ENCODE measurements around the gene ZNF69. TPM values are rescaled to one million over a fixed set of nuclear protein-coding genes. Genes with fewer than 3 reads are reported as not detected.

Gene ZNF69
- total RNA-seq, 1 experiment from 2014 or later, result 9.5 TPM

GRCh38 chr19:11927227-11927626, 39.6 kb downstream of the ZNF69 start:
- Histone ChIP-seq H3K4me3 (ENCODE audit: low read depth in 2 of 2, low read length in 2 of 2) (no peak overlapping the region), H3K4me1 (ENCODE audit: control insufficient read depth, insufficient read depth, low read length) (no peaks in the 10 kb centered on the region), H3K27ac (ENCODE audit: low read length) (no peak overlapping the region), H3K9me3 (ENCODE audit: control insufficient read depth, insufficient read depth, low read depth, low read length) (peaks cover 9% of the 10 kb centered on the region; the same call in 1 of the 2 replicates), H3K36me3 (ENCODE audit: control insufficient read depth, insufficient read depth, low read length) (no peaks in the 10 kb centered on the region; the same call in 1 of the 2 replicates), H3K27me3 (ENCODE audit: control insufficient read depth, insufficient read depth, low read length) (no peaks in the 10 kb centered on the region)
- BruUV-seq (replicated peaks), result no TSS peak
- in situ Hi-C loops (cut with HindIII; ENCODE audit: low pct_unique_long_range_greater_than_20kb, low sequenced_read_pairs), result no loop called here
- ChIA-PET CTCF (no interaction called here), POLR2A (no interaction called here)
- ATAC-seq (no peak), DNase-seq (ENCODE audit: low read depth, low spot score) (no peak)
- TF ChIP-seq, protein P1, sequence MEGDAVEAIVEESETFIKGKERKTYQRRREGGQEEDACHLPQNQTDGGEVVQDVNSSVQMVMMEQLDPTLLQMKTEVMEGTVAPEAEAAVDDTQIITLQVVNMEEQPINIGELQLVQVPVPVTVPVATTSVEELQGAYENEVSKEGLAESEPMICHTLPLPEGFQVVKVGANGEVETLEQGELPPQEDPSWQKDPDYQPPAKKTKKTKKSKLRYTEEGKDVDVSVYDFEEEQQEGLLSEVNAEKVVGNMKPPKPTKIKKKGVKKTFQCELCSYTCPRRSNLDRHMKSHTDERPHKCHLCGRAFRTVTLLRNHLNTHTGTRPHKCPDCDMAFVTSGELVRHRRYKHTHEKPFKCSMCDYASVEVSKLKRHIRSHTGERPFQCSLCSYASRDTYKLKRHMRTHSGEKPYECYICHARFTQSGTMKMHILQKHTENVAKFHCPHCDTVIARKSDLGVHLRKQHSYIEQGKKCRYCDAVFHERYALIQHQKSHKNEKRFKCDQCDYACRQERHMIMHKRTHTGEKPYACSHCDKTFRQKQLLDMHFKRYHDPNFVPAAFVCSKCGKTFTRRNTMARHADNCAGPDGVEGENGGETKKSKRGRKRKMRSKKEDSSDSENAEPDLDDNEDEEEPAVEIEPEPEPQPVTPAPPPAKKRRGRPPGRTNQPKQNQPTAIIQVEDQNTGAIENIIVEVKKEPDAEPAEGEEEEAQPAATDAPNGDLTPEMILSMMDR (IDR thresholded peaks at IDR 0.05), result no peak
- TF ChIP-seq SIN3A (IDR thresholded peaks at IDR 0.05; ENCODE audit: borderline replicate concordance, insufficient read depth, low read depth, low read length), result no peak
- no peak for TF ChIP-seq POLR2AphosphoS5 (IDR thresholded peaks at IDR 0.05; ENCODE audit: low read depth, low read length)
- TF ChIP-seq TCF7L2 (IDR thresholded peaks at IDR 0.05; ENCODE audit: low read depth, low read length), result no peak
- TF ChIP-seq, protein P2, sequence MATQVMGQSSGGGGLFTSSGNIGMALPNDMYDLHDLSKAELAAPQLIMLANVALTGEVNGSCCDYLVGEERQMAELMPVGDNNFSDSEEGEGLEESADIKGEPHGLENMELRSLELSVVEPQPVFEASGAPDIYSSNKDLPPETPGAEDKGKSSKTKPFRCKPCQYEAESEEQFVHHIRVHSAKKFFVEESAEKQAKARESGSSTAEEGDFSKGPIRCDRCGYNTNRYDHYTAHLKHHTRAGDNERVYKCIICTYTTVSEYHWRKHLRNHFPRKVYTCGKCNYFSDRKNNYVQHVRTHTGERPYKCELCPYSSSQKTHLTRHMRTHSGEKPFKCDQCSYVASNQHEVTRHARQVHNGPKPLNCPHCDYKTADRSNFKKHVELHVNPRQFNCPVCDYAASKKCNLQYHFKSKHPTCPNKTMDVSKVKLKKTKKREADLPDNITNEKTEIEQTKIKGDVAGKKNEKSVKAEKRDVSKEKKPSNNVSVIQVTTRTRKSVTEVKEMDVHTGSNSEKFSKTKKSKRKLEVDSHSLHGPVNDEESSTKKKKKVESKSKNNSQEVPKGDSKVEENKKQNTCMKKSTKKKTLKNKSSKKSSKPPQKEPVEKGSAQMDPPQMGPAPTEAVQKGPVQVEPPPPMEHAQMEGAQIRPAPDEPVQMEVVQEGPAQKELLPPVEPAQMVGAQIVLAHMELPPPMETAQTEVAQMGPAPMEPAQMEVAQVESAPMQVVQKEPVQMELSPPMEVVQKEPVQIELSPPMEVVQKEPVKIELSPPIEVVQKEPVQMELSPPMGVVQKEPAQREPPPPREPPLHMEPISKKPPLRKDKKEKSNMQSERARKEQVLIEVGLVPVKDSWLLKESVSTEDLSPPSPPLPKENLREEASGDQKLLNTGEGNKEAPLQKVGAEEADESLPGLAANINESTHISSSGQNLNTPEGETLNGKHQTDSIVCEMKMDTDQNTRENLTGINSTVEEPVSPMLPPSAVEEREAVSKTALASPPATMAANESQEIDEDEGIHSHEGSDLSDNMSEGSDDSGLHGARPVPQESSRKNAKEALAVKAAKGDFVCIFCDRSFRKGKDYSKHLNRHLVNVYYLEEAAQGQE (IDR thresholded peaks at IDR 0.05; ENCODE audit: insufficient read depth in 1 of 2, low read depth in 2 of 2, low read length in 1 of 2), result no peak
- intact Hi-C loops (cut with micrococcal nuclease; ENCODE audit: unreplicated experiment), result loop anchor here (10.0 kb wide), 1 partner anchor 58 kb away; no protein-coding TSS in a partner anchor

DNA sequence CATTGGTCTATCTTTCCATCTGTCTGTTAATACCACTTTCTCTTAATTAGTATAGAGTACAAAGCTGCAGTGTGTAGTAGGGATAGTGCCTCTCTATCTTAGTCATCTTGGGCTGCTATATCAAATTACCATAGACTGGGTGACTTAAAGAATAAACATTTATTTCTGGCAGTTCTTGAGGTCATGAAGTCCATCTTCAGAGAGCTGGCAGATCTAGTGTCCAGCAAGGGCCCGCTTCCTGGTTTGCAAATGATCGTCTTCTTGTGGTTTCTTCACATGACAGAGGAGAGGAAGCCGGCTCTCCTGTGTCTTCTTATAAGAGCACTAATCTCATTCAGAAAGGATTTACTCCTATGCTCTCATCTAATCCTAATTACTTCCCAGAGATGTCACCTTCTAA, 43.5 kb downstream of the ZNF69 start:
- BruUV-seq (replicated peaks), result no TSS peak
- POLR2A ChIA-PET, result no interaction called here

More for the DNA sequence above, 43.5 kb downstream of the ZNF69 start:
- no peaks in the 10 kb centered on the region for H3K36me3 ChIP-seq (ENCODE audit: control insufficient read depth, insufficient read depth, low read length)
- H3K27ac ChIP-seq (ENCODE audit: low read length), result no peak overlapping the region
- intact Hi-C loops (cut with micrococcal nuclease; ENCODE audit: unreplicated experiment) (no loop called here), in situ Hi-C loops (cut with HindIII; ENCODE audit: low pct_unique_long_range_greater_than_20kb, low sequenced_read_pairs) (no loop called here)
- CTCF ChIA-PET, result no interaction called here
- no peak for ATAC-seq
- no peaks in the 10 kb centered on the region for H3K4me1 ChIP-seq (ENCODE audit: control insufficient read depth, insufficient read depth, low read length)
- no peak for TF ChIP-seq POLR2AphosphoS5 (IDR thresholded peaks at IDR 0.05; ENCODE audit: low read depth, low read length)
- TF ChIP-seq, protein P1 (IDR thresholded peaks at IDR 0.05), result no peak
- no peak for TF ChIP-seq SIN3A (IDR thresholded peaks at IDR 0.05; ENCODE audit: borderline replicate concordance, insufficient read depth, low read depth, low read length)
- TF ChIP-seq, protein P2 (IDR thresholded peaks at IDR 0.05; ENCODE audit: insufficient read depth in 1 of 2, low read depth in 2 of 2, low read length in 1 of 2), result no peak
- TF ChIP-seq TCF7L2 (IDR thresholded peaks at IDR 0.05; ENCODE audit: low read depth, low read length), result no peak
- no peaks in the 10 kb centered on the region for H3K27me3 ChIP-seq (ENCODE audit: control insufficient read depth, insufficient read depth, low read length)
- no peak for DNase-seq (ENCODE audit: low read depth, low spot score)
- H3K4me3 ChIP-seq (ENCODE audit: low read depth in 2 of 2, low read length in 2 of 2), result no peak overlapping the region
- peaks cover 17% of the 10 kb centered on the region; the same call in 1 of the 2 replicates for H3K9me3 ChIP-seq (ENCODE audit: control insufficient read depth, insufficient read depth, low read depth, low read length)

All from Panc1 (cell line).